Measurements from ENCODE around the gene TRABD. TPM values are rescaled to one million over a fixed set of nuclear protein-coding genes. Genes with fewer than 3 reads are reported as not detected.
"Not testable (repeated sequence)": the region's sequence is repeated elsewhere in the genome, so short reads cannot be mapped to it uniquely, and the experiment has no call there.

The TRABD gene
- total RNA-seq, 2 experiments from 2014 or later: 126 to 128 TPM

GRCh38 chr22:50165436-50166123, 20.1 kb upstream of the TRABD start:
- intact Hi-C loops (cut with micrococcal nuclease; ENCODE audit: unreplicated experiment): no loop called here
- ChIA-PET CTCF (ENCODE audit: unreplicated experiment) (no interaction called here), POLR2A (no interaction called here)
- TF ChIP-seq EZH2phosphoT487 (IDR thresholded peaks at IDR 0.05; ENCODE audit: borderline replicate concordance, low read depth, low read length): no peak
- TF ChIP-seq, protein P1, sequence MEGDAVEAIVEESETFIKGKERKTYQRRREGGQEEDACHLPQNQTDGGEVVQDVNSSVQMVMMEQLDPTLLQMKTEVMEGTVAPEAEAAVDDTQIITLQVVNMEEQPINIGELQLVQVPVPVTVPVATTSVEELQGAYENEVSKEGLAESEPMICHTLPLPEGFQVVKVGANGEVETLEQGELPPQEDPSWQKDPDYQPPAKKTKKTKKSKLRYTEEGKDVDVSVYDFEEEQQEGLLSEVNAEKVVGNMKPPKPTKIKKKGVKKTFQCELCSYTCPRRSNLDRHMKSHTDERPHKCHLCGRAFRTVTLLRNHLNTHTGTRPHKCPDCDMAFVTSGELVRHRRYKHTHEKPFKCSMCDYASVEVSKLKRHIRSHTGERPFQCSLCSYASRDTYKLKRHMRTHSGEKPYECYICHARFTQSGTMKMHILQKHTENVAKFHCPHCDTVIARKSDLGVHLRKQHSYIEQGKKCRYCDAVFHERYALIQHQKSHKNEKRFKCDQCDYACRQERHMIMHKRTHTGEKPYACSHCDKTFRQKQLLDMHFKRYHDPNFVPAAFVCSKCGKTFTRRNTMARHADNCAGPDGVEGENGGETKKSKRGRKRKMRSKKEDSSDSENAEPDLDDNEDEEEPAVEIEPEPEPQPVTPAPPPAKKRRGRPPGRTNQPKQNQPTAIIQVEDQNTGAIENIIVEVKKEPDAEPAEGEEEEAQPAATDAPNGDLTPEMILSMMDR (conservative IDR thresholded peaks at IDR 0.05; ENCODE audit: low read length): no peak
- H2AFZ ChIP-seq (ENCODE audit: low read length): no peak overlapping the region
- no peak overlapping the region for H3K27ac ChIP-seq (ENCODE audit: low read depth, low read length, poor library complexity, severe bottlenecking)
- H3K4me2 ChIP-seq (ENCODE audit: low read length): no peak overlapping the region
- no peaks in the 10 kb centered on the region for H3K4me1 ChIP-seq (ENCODE audit: insufficient read depth, low read length, poor library complexity, severe bottlenecking)
- no peaks in the 10 kb centered on the region for H3K9me2 ChIP-seq (ENCODE audit: insufficient read depth, low read length)
- BruUV-seq (replicated peaks): no TSS peak
- H3K36me3 ChIP-seq (ENCODE audit: insufficient read depth, low read length): no peaks in the 10 kb centered on the region
- H3K4me3 ChIP-seq (ENCODE audit: low read depth, low read length, poor library complexity, severe bottlenecking): no peak overlapping the region
- no peaks in the 10 kb centered on the region for H4K20me1 ChIP-seq (ENCODE audit: insufficient read depth, low read length)
- no peak for DNase-seq (ENCODE audit: low spot score)
- H3K79me2 ChIP-seq (ENCODE audit: insufficient read depth, low read depth, low read length): no peaks in the 10 kb centered on the region
- no peaks in the 10 kb centered on the region for H3K9me3 ChIP-seq (ENCODE audit: low read length)

DNA sequence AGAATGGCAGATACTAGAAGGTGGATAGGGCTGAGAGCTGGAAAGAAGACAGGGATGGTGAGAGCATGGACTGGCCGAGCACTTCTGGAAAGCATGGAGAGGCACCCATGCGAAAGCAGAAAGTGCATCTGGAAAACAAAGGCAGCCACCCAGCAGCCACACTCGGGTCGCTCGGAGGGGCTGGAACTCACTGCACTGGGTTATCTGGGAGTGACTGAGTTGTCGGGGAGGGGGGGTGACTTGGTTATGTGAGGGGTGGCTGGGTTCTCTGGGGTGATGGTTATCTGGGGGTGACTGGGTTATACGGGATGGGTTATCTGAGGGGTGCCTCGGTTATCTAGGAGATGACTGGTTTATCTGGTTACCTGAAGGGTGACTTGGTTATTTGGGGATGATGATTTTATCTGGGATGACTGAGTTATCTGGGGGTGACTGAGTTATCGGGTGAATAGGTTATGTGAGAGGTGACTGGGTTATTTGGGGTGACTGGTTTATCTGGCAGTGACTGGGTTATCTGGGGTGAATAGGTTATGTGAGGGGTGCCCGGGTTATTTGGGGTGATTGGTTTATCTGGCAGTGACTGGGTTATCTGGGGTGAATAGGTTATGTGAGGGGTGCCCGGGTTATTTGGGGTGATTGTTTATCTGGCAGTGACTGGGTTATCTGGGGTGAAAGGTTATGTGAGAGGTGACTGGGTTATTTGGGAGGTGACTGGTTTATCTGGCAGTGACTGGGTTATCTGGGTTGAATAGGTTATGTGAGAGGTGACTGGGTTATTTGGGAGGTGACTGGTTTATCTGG, 17.8 kb upstream of the TRABD start:
- Histone ChIP-seq H3K9me2 (ENCODE audit: insufficient read depth, low read length) (no peaks in the 10 kb centered on the region), H3K4me1 (ENCODE audit: insufficient read depth, low read length, poor library complexity, severe bottlenecking) (peaks cover 4% of the 10 kb centered on the region), H3K27ac (ENCODE audit: low read depth, low read length, poor library complexity, severe bottlenecking) (no peak overlapping the region), H3K4me2 (ENCODE audit: low read length) (no peak overlapping the region), H3K36me3 (ENCODE audit: insufficient read depth, low read length) (no peaks in the 10 kb centered on the region), H3K4me3 (ENCODE audit: low read depth, low read length, poor library complexity, severe bottlenecking) (no peak overlapping the region), H3K9me3 (ENCODE audit: low read length) (no peaks in the 10 kb centered on the region), H3K79me2 (ENCODE audit: insufficient read depth, low read depth, low read length) (no peaks in the 10 kb centered on the region), H4K20me1 (ENCODE audit: insufficient read depth, low read length) (no peaks in the 10 kb centered on the region), H2AFZ (ENCODE audit: low read length) (no peak overlapping the region)
- POLR2A ChIA-PET: interaction anchor here (0.6 kb wide), 1 partner anchor 9 kb away, joined by 3 read pairs; no protein-coding TSS in a partner anchor
- intact Hi-C loops (cut with micrococcal nuclease; ENCODE audit: unreplicated experiment): no loop called here
- BruUV-seq (replicated peaks): no TSS peak
- TF ChIP-seq, protein P1 (conservative IDR thresholded peaks at IDR 0.05; ENCODE audit: low read length): no peak
- TF ChIP-seq EZH2phosphoT487 (IDR thresholded peaks at IDR 0.05; ENCODE audit: borderline replicate concordance, low read depth, low read length): no peak
- CTCF ChIA-PET (ENCODE audit: unreplicated experiment): no interaction called here
- DNase-seq (ENCODE audit: low spot score): no peak

- H2AFZ ChIP-seq (ENCODE audit: low read length); intact Hi-C loops (cut with micrococcal nuclease; ENCODE audit: unreplicated experiment); CTCF ChIA-PET (ENCODE audit: unreplicated experiment); H3K4me2 ChIP-seq (ENCODE audit: low read length); H3K4me3 ChIP-seq (ENCODE audit: low read depth, low read length, poor library complexity, severe bottlenecking); H3K9me3 ChIP-seq (ENCODE audit: low read length); H3K27ac ChIP-seq (ENCODE audit: low read depth, low read length, poor library complexity, severe bottlenecking); H4K20me1 ChIP-seq (ENCODE audit: insufficient read depth, low read length); BruUV-seq (replicated peaks); DNase-seq (ENCODE audit: low spot score); POLR2A ChIA-PET; H3K9me2 ChIP-seq (ENCODE audit: insufficient read depth, low read length); H3K36me3 ChIP-seq (ENCODE audit: insufficient read depth, low read length); H3K79me2 ChIP-seq (ENCODE audit: insufficient read depth, low read depth, low read length): not testable (repeated sequence)
- H3K4me1 ChIP-seq (ENCODE audit: insufficient read depth, low read length, poor library complexity, severe bottlenecking): peaks cover 11% of the 10 kb centered on the region
Observed at GRCh38 chr22:50168490-50169180, 17.1 kb upstream of the TRABD start.

Measured in OCI-LY7 (cell line).